ENCODE data around the gene CNTNAP5. TPM values are rescaled to one million over a fixed set of nuclear protein-coding genes. Genes with fewer than 3 reads are reported as not detected.

Gene CNTNAP5
- total RNA-seq, 1 donor from 2014 or later: not detected

DNA sequence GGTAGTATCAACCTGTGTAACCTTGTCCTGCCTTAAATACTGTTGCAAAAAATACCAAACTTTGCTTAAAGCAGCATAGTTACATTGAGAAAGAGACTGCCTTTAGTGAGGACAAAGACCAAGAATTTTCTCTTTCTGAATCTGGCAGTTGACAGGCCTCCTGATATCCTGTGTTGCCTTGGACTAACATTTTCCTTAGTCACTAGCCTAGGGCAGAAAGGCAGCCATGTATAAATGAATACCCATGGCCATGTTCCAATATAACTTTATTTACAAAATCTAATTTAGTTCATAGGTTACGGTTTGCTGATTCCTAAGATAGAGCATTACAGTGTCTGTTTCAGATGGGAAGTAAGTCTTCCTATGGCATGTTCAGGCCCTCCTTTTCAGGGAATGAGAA is 895.4 kb downstream of the CNTNAP5 start:
- Histone ChIP-seq H3K27me3 (ENCODE audit: control insufficient read depth, insufficient read depth, low read length) (no peaks in the 10 kb centered on the region), H3K4me3 (ENCODE audit: low read depth, low read length) (no peak overlapping the region), H3K36me3 (ENCODE audit: control insufficient read depth, insufficient read depth, low read length) (no peaks in the 10 kb centered on the region)
- TF ChIP-seq, protein P1, sequence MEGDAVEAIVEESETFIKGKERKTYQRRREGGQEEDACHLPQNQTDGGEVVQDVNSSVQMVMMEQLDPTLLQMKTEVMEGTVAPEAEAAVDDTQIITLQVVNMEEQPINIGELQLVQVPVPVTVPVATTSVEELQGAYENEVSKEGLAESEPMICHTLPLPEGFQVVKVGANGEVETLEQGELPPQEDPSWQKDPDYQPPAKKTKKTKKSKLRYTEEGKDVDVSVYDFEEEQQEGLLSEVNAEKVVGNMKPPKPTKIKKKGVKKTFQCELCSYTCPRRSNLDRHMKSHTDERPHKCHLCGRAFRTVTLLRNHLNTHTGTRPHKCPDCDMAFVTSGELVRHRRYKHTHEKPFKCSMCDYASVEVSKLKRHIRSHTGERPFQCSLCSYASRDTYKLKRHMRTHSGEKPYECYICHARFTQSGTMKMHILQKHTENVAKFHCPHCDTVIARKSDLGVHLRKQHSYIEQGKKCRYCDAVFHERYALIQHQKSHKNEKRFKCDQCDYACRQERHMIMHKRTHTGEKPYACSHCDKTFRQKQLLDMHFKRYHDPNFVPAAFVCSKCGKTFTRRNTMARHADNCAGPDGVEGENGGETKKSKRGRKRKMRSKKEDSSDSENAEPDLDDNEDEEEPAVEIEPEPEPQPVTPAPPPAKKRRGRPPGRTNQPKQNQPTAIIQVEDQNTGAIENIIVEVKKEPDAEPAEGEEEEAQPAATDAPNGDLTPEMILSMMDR (IDR thresholded peaks at IDR 0.05; ENCODE audit: insufficient read depth, low read length, poor library complexity, severe bottlenecking): no peak
- DNase-seq (ENCODE audit: low read depth): no peak

DNA sequence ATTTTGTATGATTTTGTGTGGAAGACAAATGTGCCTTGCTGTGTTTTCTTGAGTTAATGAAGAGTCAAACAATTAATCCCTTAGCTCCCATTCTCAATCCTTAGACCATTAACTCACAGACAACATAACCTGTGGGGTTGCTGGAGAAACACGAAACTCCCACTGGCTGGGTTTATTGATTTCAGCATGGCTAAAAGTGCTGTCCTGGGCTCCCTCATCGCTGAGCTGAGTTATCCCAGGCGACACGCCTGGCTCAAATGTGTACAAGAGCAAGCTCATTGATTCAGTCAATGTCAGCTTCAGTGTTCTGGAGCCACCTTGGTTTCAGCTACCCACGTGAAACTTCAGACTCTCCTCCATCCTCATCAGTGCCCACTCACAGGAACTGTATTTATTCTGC is 896.1 kb downstream of the CNTNAP5 start:
- DNase-seq (ENCODE audit: low read depth): no peak
- Histone ChIP-seq H3K4me3 (ENCODE audit: low read depth, low read length) (no peak overlapping the region), H3K27me3 (ENCODE audit: control insufficient read depth, insufficient read depth, low read length) (no peaks in the 10 kb centered on the region), H3K36me3 (ENCODE audit: control insufficient read depth, insufficient read depth, low read length) (no peaks in the 10 kb centered on the region)
- TF ChIP-seq, protein P1 (IDR thresholded peaks at IDR 0.05; ENCODE audit: insufficient read depth, low read length, poor library complexity, severe bottlenecking): no peak

DNA sequence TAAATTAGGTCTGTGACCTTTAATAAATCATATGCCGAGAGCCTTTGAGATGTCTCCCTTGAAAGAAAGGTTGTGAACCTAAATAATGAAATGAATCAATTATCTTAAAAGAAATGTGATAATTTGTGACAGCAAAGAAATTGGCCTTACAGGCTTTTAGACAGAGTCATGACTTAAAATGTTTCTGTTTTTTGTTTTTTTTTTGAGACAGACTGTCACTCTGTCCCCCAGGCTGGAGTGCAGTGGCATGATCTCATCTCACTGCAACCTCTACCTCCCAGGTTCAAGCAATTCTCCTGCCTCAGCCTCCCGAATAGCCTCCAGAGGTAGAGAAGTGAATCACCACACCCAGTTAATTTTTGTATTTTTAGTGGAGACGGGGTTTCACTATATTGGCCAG is 898.0 kb downstream of the CNTNAP5 start:
- H3K27me3 ChIP-seq (ENCODE audit: control insufficient read depth, insufficient read depth, low read length): no peaks in the 10 kb centered on the region
- TF ChIP-seq, protein P1 (IDR thresholded peaks at IDR 0.05; ENCODE audit: insufficient read depth, low read length, poor library complexity, severe bottlenecking): no peak
- H3K4me3 ChIP-seq (ENCODE audit: low read depth, low read length): no peak overlapping the region
- H3K36me3 ChIP-seq (ENCODE audit: control insufficient read depth, insufficient read depth, low read length): no peaks in the 10 kb centered on the region
- DNase-seq (ENCODE audit: low read depth): no peak

DNA sequence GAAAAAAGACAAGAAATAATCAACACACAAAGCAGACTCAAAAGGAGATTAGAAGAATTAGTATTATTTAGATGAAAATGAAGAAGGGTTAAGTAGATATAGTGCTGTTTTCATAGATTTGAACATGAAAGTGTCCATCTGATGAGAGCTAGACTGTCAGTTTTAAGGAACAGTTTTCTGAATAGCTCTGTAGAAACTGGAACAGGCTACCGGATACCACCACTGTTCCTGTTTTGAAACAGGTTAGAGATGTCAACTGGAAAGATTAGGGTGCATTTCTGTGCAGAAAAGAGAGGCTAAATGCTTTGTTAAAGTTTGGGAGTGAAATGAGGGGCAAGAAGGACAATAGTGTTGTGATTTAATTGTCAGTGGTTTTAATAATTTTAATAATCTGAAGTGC is 908.8 kb downstream of the CNTNAP5 start:
- no peaks in the 10 kb centered on the region for H3K36me3 ChIP-seq (ENCODE audit: control insufficient read depth, insufficient read depth, low read length)
- no peaks in the 10 kb centered on the region for H3K27me3 ChIP-seq (ENCODE audit: control insufficient read depth, insufficient read depth, low read length)
- no peak for DNase-seq (ENCODE audit: low read depth)
- TF ChIP-seq, protein P1 (IDR thresholded peaks at IDR 0.05; ENCODE audit: insufficient read depth, low read length, poor library complexity, severe bottlenecking): no peak
- no peak overlapping the region for H3K4me3 ChIP-seq (ENCODE audit: low read depth, low read length)

DNA sequence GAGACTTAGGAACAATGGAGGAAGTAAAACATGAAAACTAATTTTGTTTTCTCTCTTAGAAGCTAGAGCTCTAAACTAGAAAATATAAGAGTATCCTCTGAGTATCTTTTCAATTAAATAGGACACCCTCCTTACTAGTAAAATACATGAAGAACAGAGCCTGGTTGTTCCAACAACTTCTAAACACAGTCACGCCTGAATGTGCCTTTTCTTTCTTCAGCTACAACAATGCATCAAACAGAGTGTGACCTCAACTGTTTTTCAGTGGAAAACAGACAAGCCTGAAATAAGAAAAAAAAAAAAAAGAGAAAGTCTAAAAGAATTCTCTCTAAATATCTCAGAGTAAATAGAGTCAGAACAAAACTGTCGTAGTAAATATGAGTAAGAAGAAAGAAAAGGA is 928.8 kb downstream of the CNTNAP5 start:
- DNase-seq (ENCODE audit: low read depth): no peak
- Histone ChIP-seq H3K36me3 (ENCODE audit: control insufficient read depth, insufficient read depth, low read length) (no peaks in the 10 kb centered on the region), H3K4me3 (ENCODE audit: low read depth, low read length) (no peak overlapping the region), H3K27me3 (ENCODE audit: control insufficient read depth, insufficient read depth, low read length) (no peaks in the 10 kb centered on the region)
- TF ChIP-seq, protein P1 (IDR thresholded peaks at IDR 0.05; ENCODE audit: insufficient read depth, low read length, poor library complexity, severe bottlenecking): no peak

DNA sequence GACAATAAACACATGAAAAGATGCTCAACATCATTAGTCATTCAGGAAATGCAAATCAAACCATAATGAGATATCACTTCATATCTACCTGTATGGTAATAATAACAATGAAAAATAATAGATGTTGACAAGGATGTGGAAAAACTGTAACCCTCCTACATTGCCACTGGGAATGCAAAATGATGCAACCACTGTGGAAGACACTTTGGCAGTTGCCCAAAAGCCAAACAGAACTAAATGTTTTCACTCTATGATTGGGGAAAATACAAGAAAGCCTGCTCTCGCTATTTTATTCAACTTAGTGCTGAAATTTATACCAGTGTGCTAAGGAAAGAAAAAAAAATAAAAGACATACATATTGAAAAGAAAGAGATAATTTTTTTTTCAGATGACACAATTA is 934.5 kb downstream of the CNTNAP5 start:
- Histone ChIP-seq H3K27me3 (ENCODE audit: control insufficient read depth, insufficient read depth, low read length) (no peaks in the 10 kb centered on the region), H3K36me3 (ENCODE audit: control insufficient read depth, insufficient read depth, low read length) (no peaks in the 10 kb centered on the region), H3K4me3 (ENCODE audit: low read depth, low read length) (no peak overlapping the region)
- DNase-seq (ENCODE audit: low read depth): no peak
- TF ChIP-seq, protein P1 (IDR thresholded peaks at IDR 0.05; ENCODE audit: insufficient read depth, low read length, poor library complexity, severe bottlenecking): no peak

All from kidney epithelial cell (primary cell).